ENCODE results near the gene SLC28A3.

Gene SLC28A3

GRCh38 chr9:84318981-84319380 is 21.6 kb downstream of the SLC28A3 start:
- Histone ChIP-seq H3K9ac (ENCODE audit: low read length) (no peak overlapping the region), H2AFZ (ENCODE audit: low read depth, low read length) (no peak overlapping the region), H2BK120ac (ENCODE audit: low read depth, low read length) (no peak overlapping the region), H3K4me3 (ENCODE audit: insufficient read depth in 1 of 2, low read depth in 1 of 2, low read length in 2 of 2) (no peak overlapping the region), H3K23ac (ENCODE audit: low read length in 2 of 2) (no peak overlapping the region), H3K4me1 (ENCODE audit: control insufficient read depth, insufficient read depth, low read depth, low read length) (no peaks in the 10 kb centered on the region), H3K18ac (ENCODE audit: low read depth in 1 of 2, low read length in 2 of 2) (no peak overlapping the region), H3K4me2 (ENCODE audit: low read length, poor library complexity, severe bottlenecking) (no peak overlapping the region), H3K79me1 (replicated peaks; ENCODE audit: low read length, poor library complexity, severe bottlenecking) (no peaks in the 10 kb centered on the region), H3K27ac (ENCODE audit: low read length, poor library complexity, severe bottlenecking) (no peak overlapping the region), H2BK15ac (ENCODE audit: low read depth, poor library complexity, severe bottlenecking) (no peak overlapping the region), H2AK5ac (ENCODE audit: low read length, severe bottlenecking) (no peak overlapping the region), H4K8ac (ENCODE audit: low read length) (no peak overlapping the region), H4K91ac (ENCODE audit: low read length) (no peak overlapping the region), H2BK12ac (ENCODE audit: low read length in 2 of 2) (no peak overlapping the region), H2BK5ac (ENCODE audit: low read depth, low read length, poor library complexity, severe bottlenecking) (no peak overlapping the region), H3K9me3 (ENCODE audit: control insufficient read depth, low read length) (no peaks in the 10 kb centered on the region), H3K36me3 (ENCODE audit: control insufficient read depth in 1 of 2, insufficient read depth in 2 of 2, low read depth in 1 of 2, low read length in 2 of 2) (no peaks in the 10 kb centered on the region), H3K27me3 (ENCODE audit: control insufficient read depth in 1 of 2, insufficient read depth in 1 of 2, low read length in 2 of 2) (no peaks in the 10 kb centered on the region), H3K14ac (ENCODE audit: low read length in 2 of 2) (no peak overlapping the region), H3K4ac (ENCODE audit: low read depth in 1 of 2, low read length in 2 of 2) (no peak overlapping the region)
- DNase-seq: no peak
- WGBS: no CpG with 5 or more reads among the region's 2 CpGs

GRCh38 chr9:84317563-84317962 is 23.0 kb downstream of the SLC28A3 start:
- 85% methylated on average over 2 of the region's 2 CpGs for WGBS
- Histone ChIP-seq H4K91ac (ENCODE audit: low read length) (no peak overlapping the region), H3K4me1 (ENCODE audit: control insufficient read depth, insufficient read depth, low read depth, low read length) (no peaks in the 10 kb centered on the region), H3K4me3 (ENCODE audit: insufficient read depth in 1 of 2, low read depth in 1 of 2, low read length in 2 of 2) (no peak overlapping the region), H3K9me3 (ENCODE audit: control insufficient read depth, low read length) (no peaks in the 10 kb centered on the region), H4K8ac (ENCODE audit: low read length) (no peak overlapping the region), H3K27ac (ENCODE audit: low read length, poor library complexity, severe bottlenecking) (no peak overlapping the region), H2AK5ac (ENCODE audit: low read length, severe bottlenecking) (no peak overlapping the region), H2BK12ac (ENCODE audit: low read length in 2 of 2) (peak overlapping the region in 1 of 2 experiments; percentile 67), H2AFZ (ENCODE audit: low read depth, low read length) (no peak overlapping the region), H3K18ac (ENCODE audit: low read depth in 1 of 2, low read length in 2 of 2) (no peak overlapping the region), H2BK120ac (ENCODE audit: low read depth, low read length) (no peak overlapping the region), H3K27me3 (ENCODE audit: control insufficient read depth in 1 of 2, insufficient read depth in 1 of 2, low read length in 2 of 2) (no peaks in the 10 kb centered on the region), H2BK5ac (ENCODE audit: low read depth, low read length, poor library complexity, severe bottlenecking) (no peak overlapping the region), H2BK15ac (ENCODE audit: low read depth, poor library complexity, severe bottlenecking) (no peak overlapping the region), H3K9ac (ENCODE audit: low read length) (no peak overlapping the region), H3K4ac (ENCODE audit: low read depth in 1 of 2, low read length in 2 of 2) (no peak overlapping the region), H3K36me3 (ENCODE audit: control insufficient read depth in 1 of 2, insufficient read depth in 2 of 2, low read depth in 1 of 2, low read length in 2 of 2) (no peaks in the 10 kb centered on the region), H3K4me2 (ENCODE audit: low read length, poor library complexity, severe bottlenecking) (no peak overlapping the region), H3K23ac (ENCODE audit: low read length in 2 of 2) (no peak overlapping the region), H3K79me1 (replicated peaks; ENCODE audit: low read length, poor library complexity, severe bottlenecking) (no peaks in the 10 kb centered on the region), H3K14ac (ENCODE audit: low read length in 2 of 2) (peak overlapping the region in 1 of 2 experiments; percentile 55)
- DNase-seq: no peak

- Histone ChIP-seq H3K79me1 (replicated peaks; ENCODE audit: low read length, poor library complexity, severe bottlenecking) (no peaks in the 10 kb centered on the region), H2BK5ac (ENCODE audit: low read depth, low read length, poor library complexity, severe bottlenecking) (no peak overlapping the region), H3K27ac (ENCODE audit: low read length, poor library complexity, severe bottlenecking) (no peak overlapping the region), H2BK15ac (ENCODE audit: low read depth, poor library complexity, severe bottlenecking) (no peak overlapping the region), H3K14ac (ENCODE audit: low read length in 2 of 2) (no peak overlapping the region), H3K23ac (ENCODE audit: low read length in 2 of 2) (no peak overlapping the region), H2AK5ac (ENCODE audit: low read length, severe bottlenecking) (no peak overlapping the region), H3K4ac (ENCODE audit: low read depth in 1 of 2, low read length in 2 of 2) (no peak overlapping the region), H3K4me3 (ENCODE audit: insufficient read depth in 1 of 2, low read depth in 1 of 2, low read length in 2 of 2) (no peak overlapping the region), H4K8ac (ENCODE audit: low read length) (no peak overlapping the region), H3K27me3 (ENCODE audit: control insufficient read depth in 1 of 2, insufficient read depth in 1 of 2, low read length in 2 of 2) (no peaks in the 10 kb centered on the region), H3K4me1 (ENCODE audit: control insufficient read depth, insufficient read depth, low read depth, low read length) (no peaks in the 10 kb centered on the region), H3K18ac (ENCODE audit: low read depth in 1 of 2, low read length in 2 of 2) (no peak overlapping the region), H3K9ac (ENCODE audit: low read length) (peak overlapping the region; percentile 32), H2AFZ (ENCODE audit: low read depth, low read length) (peak overlapping the region; percentile 6), H4K91ac (ENCODE audit: low read length) (no peak overlapping the region), H3K4me2 (ENCODE audit: low read length, poor library complexity, severe bottlenecking) (no peak overlapping the region), H2BK120ac (ENCODE audit: low read depth, low read length) (no peak overlapping the region), H3K36me3 (ENCODE audit: control insufficient read depth in 1 of 2, insufficient read depth in 2 of 2, low read depth in 1 of 2, low read length in 2 of 2) (no peaks in the 10 kb centered on the region), H2BK12ac (ENCODE audit: low read length in 2 of 2) (no peak overlapping the region), H3K9me3 (ENCODE audit: control insufficient read depth, low read length) (no peaks in the 10 kb centered on the region)
- WGBS: 3% methylated on average over 6 of the region's 8 CpGs
- DNase-seq: peak; percentile 67
Measured at GRCh38 chr9:84315278-84315877, 25.2 kb downstream of the SLC28A3 start.

GRCh38 chr9:84314306-84314705 is 26.3 kb downstream of the SLC28A3 start:
- DNase-seq: no peak
- Histone ChIP-seq H3K18ac (ENCODE audit: low read depth in 1 of 2, low read length in 2 of 2) (no peak overlapping the region), H2BK5ac (ENCODE audit: low read depth, low read length, poor library complexity, severe bottlenecking) (no peak overlapping the region), H3K4ac (ENCODE audit: low read depth in 1 of 2, low read length in 2 of 2) (no peak overlapping the region), H3K14ac (ENCODE audit: low read length in 2 of 2) (no peak overlapping the region), H2BK15ac (ENCODE audit: low read depth, poor library complexity, severe bottlenecking) (no peak overlapping the region), H3K9me3 (ENCODE audit: control insufficient read depth, low read length) (no peaks in the 10 kb centered on the region), H3K27ac (ENCODE audit: low read length, poor library complexity, severe bottlenecking) (no peak overlapping the region), H3K27me3 (ENCODE audit: control insufficient read depth in 1 of 2, insufficient read depth in 1 of 2, low read length in 2 of 2) (no peaks in the 10 kb centered on the region), H3K4me2 (ENCODE audit: low read length, poor library complexity, severe bottlenecking) (no peak overlapping the region), H3K23ac (ENCODE audit: low read length in 2 of 2) (no peak overlapping the region), H2BK120ac (ENCODE audit: low read depth, low read length) (no peak overlapping the region), H3K79me1 (replicated peaks; ENCODE audit: low read length, poor library complexity, severe bottlenecking) (no peaks in the 10 kb centered on the region), H3K4me3 (ENCODE audit: insufficient read depth in 1 of 2, low read depth in 1 of 2, low read length in 2 of 2) (no peak overlapping the region), H2BK12ac (ENCODE audit: low read length in 2 of 2) (no peak overlapping the region), H2AK5ac (ENCODE audit: low read length, severe bottlenecking) (no peak overlapping the region), H3K9ac (ENCODE audit: low read length) (no peak overlapping the region), H4K91ac (ENCODE audit: low read length) (no peak overlapping the region), H2AFZ (ENCODE audit: low read depth, low read length) (no peak overlapping the region), H4K8ac (ENCODE audit: low read length) (no peak overlapping the region), H3K36me3 (ENCODE audit: control insufficient read depth in 1 of 2, insufficient read depth in 2 of 2, low read depth in 1 of 2, low read length in 2 of 2) (no peaks in the 10 kb centered on the region), H3K4me1 (ENCODE audit: control insufficient read depth, insufficient read depth, low read depth, low read length) (no peaks in the 10 kb centered on the region)
- 80% methylated on average over 1 of the region's 2 CpGs for whole genome bisulfite sequencing

Measured in mesenchymal stem cell (in vitro differentiated cells and primary cell).